ENCODE data around the gene ABCG1.

The ABCG1 gene

DNA sequence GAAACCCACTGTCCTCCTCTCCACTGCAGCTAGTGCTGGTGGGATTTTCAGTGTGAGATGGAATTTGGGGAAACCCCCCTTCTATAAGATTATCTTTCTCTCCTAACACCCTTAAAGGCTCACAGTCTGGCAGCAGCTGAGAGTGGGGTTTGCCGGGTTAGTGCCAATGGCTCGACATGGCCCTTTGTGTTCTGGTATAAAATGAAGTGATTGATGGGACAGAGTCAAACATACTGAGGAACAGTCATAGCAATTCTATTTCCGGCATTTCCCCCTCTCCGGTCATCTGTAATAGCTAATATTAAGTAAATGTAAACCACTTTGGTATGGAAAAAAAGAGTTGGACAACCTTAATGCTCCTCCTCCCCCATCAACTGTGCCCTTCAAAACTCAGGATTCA, 58.7 kb downstream of the ABCG1 start:
- Histone ChIP-seq H2AFZ (ENCODE audit: low read length) (no peak overlapping the region), H3K9ac (ENCODE audit: low read length) (no peak overlapping the region), H3F3A (ENCODE audit: insufficient read depth, low read length) (no peaks in the 10 kb centered on the region), H3K27me3 (ENCODE audit: insufficient read depth, low read length) (peaks cover 16% of the 10 kb centered on the region), H3K4me2 (ENCODE audit: low read length) (no peak overlapping the region), H3K9me3 (ENCODE audit: low read length) (no peaks in the 10 kb centered on the region), H3K27ac (ENCODE audit: low read depth, low read length, poor library complexity, severe bottlenecking) (no peak overlapping the region), H4K20me1 (ENCODE audit: insufficient read depth, low read length) (no peaks in the 10 kb centered on the region), H3K4me1 (ENCODE audit: insufficient read depth, low read length, severe bottlenecking) (no peaks in the 10 kb centered on the region), H3K79me2 (ENCODE audit: insufficient read depth, low read length) (no peaks in the 10 kb centered on the region), H3K9me2 (ENCODE audit: low read depth, low read length) (no peaks in the 10 kb centered on the region), H3K4me3 (ENCODE audit: low read depth, low read length, poor library complexity, severe bottlenecking) (no peak overlapping the region), H3K36me3 (ENCODE audit: insufficient read depth, low read length) (no peaks in the 10 kb centered on the region)
- TF ChIP-seq EZH2 (IDR thresholded peaks at IDR 0.05; ENCODE audit: borderline replicate concordance, low read length) = no peak
- TF ChIP-seq, protein P1, sequence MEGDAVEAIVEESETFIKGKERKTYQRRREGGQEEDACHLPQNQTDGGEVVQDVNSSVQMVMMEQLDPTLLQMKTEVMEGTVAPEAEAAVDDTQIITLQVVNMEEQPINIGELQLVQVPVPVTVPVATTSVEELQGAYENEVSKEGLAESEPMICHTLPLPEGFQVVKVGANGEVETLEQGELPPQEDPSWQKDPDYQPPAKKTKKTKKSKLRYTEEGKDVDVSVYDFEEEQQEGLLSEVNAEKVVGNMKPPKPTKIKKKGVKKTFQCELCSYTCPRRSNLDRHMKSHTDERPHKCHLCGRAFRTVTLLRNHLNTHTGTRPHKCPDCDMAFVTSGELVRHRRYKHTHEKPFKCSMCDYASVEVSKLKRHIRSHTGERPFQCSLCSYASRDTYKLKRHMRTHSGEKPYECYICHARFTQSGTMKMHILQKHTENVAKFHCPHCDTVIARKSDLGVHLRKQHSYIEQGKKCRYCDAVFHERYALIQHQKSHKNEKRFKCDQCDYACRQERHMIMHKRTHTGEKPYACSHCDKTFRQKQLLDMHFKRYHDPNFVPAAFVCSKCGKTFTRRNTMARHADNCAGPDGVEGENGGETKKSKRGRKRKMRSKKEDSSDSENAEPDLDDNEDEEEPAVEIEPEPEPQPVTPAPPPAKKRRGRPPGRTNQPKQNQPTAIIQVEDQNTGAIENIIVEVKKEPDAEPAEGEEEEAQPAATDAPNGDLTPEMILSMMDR (IDR thresholded peaks at IDR 0.05; ENCODE audit: low read length) = no peak

GRCh38 chr21:42278451-42279149, 59.7 kb downstream of the ABCG1 start:
- H3K9me2 ChIP-seq (ENCODE audit: low read depth, low read length) = no peaks in the 10 kb centered on the region
- H2AFZ ChIP-seq (ENCODE audit: low read length) = no peak overlapping the region
- H3K27ac ChIP-seq (ENCODE audit: low read depth, low read length, poor library complexity, severe bottlenecking) = no peak overlapping the region
- H3K79me2 ChIP-seq (ENCODE audit: insufficient read depth, low read length) = no peaks in the 10 kb centered on the region
- no peaks in the 10 kb centered on the region for H3K9me3 ChIP-seq (ENCODE audit: low read length)
- H3K4me1 ChIP-seq (ENCODE audit: insufficient read depth, low read length, severe bottlenecking) = no peaks in the 10 kb centered on the region
- H3K4me2 ChIP-seq (ENCODE audit: low read length) = no peak overlapping the region
- TF ChIP-seq, protein P1 (IDR thresholded peaks at IDR 0.05; ENCODE audit: low read length) = no peak
- no peak for TF ChIP-seq EZH2 (IDR thresholded peaks at IDR 0.05; ENCODE audit: borderline replicate concordance, low read length)
- no peaks in the 10 kb centered on the region for H4K20me1 ChIP-seq (ENCODE audit: insufficient read depth, low read length)
- no peak overlapping the region for H3K4me3 ChIP-seq (ENCODE audit: low read depth, low read length, poor library complexity, severe bottlenecking)
- no peak overlapping the region for H3K9ac ChIP-seq (ENCODE audit: low read length)
- H3F3A ChIP-seq (ENCODE audit: insufficient read depth, low read length) = no peaks in the 10 kb centered on the region
- no peaks in the 10 kb centered on the region for H3K36me3 ChIP-seq (ENCODE audit: insufficient read depth, low read length)
- peaks cover 16% of the 10 kb centered on the region for H3K27me3 ChIP-seq (ENCODE audit: insufficient read depth, low read length)

GRCh38 chr21:42279341-42279871, 60.5 kb downstream of the ABCG1 start:
- no peaks in the 10 kb centered on the region for H3K9me2 ChIP-seq (ENCODE audit: low read depth, low read length)
- no peaks in the 10 kb centered on the region for H3K36me3 ChIP-seq (ENCODE audit: insufficient read depth, low read length)
- H3K4me2 ChIP-seq (ENCODE audit: low read length) = no peak overlapping the region

More at GRCh38 chr21:42279341-42279871, 60.5 kb downstream of the ABCG1 start:
- no peak for TF ChIP-seq EZH2 (IDR thresholded peaks at IDR 0.05; ENCODE audit: borderline replicate concordance, low read length)
- TF ChIP-seq, protein P1 (IDR thresholded peaks at IDR 0.05; ENCODE audit: low read length) = no peak
- Histone ChIP-seq H2AFZ (ENCODE audit: low read length) (no peak overlapping the region), H3K4me1 (ENCODE audit: insufficient read depth, low read length, severe bottlenecking) (no peaks in the 10 kb centered on the region), H3K79me2 (ENCODE audit: insufficient read depth, low read length) (no peaks in the 10 kb centered on the region), H3F3A (ENCODE audit: insufficient read depth, low read length) (no peaks in the 10 kb centered on the region), H3K9me3 (ENCODE audit: low read length) (no peaks in the 10 kb centered on the region), H3K27ac (ENCODE audit: low read depth, low read length, poor library complexity, severe bottlenecking) (no peak overlapping the region), H3K27me3 (ENCODE audit: insufficient read depth, low read length) (peaks cover 16% of the 10 kb centered on the region), H3K4me3 (ENCODE audit: low read depth, low read length, poor library complexity, severe bottlenecking) (no peak overlapping the region), H3K9ac (ENCODE audit: low read length) (no peak overlapping the region), H4K20me1 (ENCODE audit: insufficient read depth, low read length) (no peaks in the 10 kb centered on the region)

Data from OCI-LY1 (cell line).